ENCODE measurements around the gene DENND11.

Gene DENND11

GRCh38 chr7:141708351-141708750 lies 6.4 kb upstream of the DENND11 start, which contains the start of gene WEE2:
TSS of gene WEE2 (plus strand) at chr7:141708353. CDS start at chr7:141708759, 406 bp downstream.
- no peaks in the 10 kb centered on the region for H3K79me1 ChIP-seq (ENCODE audit: low read length)

GRCh38 chr7:141706239-141707064 lies 4.5 kb upstream of the DENND11 start:
- Histone ChIP-seq H3K23ac (ENCODE audit: low read length) (no peak overlapping the region), H2AK5ac (ENCODE audit: low read length) (no peak overlapping the region), H2BK120ac (ENCODE audit: insufficient read depth, low read length, poor library complexity) (no peak overlapping the region), H2BK5ac (ENCODE audit: low read depth, low read length, poor library complexity) (no peak overlapping the region), H3K27ac (ENCODE audit: low read depth, low read length) (no peak overlapping the region), H4K8ac (ENCODE audit: low read depth, low read length) (no peak overlapping the region), H3K4me1 (ENCODE audit: control insufficient read depth in 1 of 2, insufficient read depth in 2 of 2, low read length in 2 of 2) (no peaks in the 10 kb centered on the region), H3K9ac (ENCODE audit: low read length) (no peak overlapping the region), H4K12ac (ENCODE audit: low read depth, low read length) (no peak overlapping the region), H3K4ac (ENCODE audit: low read depth, low read length) (no peak overlapping the region), H3K36me3 (ENCODE audit: control insufficient read depth in 1 of 2, insufficient read depth in 2 of 2, low read length in 2 of 2) (no peaks in the 10 kb centered on the region), H3K27me3 (ENCODE audit: insufficient read depth, low read length) (no peaks in the 10 kb centered on the region), H3K18ac (ENCODE audit: low read length) (no peak overlapping the region), H2BK12ac (ENCODE audit: low read length) (no peak overlapping the region), H3K9me3 (ENCODE audit: insufficient read depth, low read depth, low read length) (no peaks in the 10 kb centered on the region), H4K91ac (ENCODE audit: low read depth, low read length) (no peak overlapping the region), H3K79me1 (ENCODE audit: low read length) (peaks cover 2% of the 10 kb centered on the region), H3K4me2 (ENCODE audit: low read length) (no peak overlapping the region), H3K79me2 (ENCODE audit: control insufficient read depth, insufficient read depth, low read length, poor library complexity) (no peaks in the 10 kb centered on the region), H3K14ac (ENCODE audit: low read length) (no peak overlapping the region), H2AFZ (ENCODE audit: insufficient read depth, low read length, poor library complexity) (no peak overlapping the region), H3K4me3 (ENCODE audit: low read depth, low read length) (no peak overlapping the region)
- no peak for DNase-seq
- WGBS (ENCODE audit: extremely low coverage, insufficient coverage, insufficient read length) = no CpG with 5 or more reads among the region's 1 CpG

More at GRCh38 chr7:141708351-141708750, 6.4 kb upstream of the DENND11 start, which contains the start of gene WEE2:
- Histone ChIP-seq H4K8ac (ENCODE audit: low read depth, low read length) (no peak within 1 kb of the TSS), H2AFZ (ENCODE audit: insufficient read depth, low read length, poor library complexity) (no peak within 1 kb of the TSS), H2BK5ac (ENCODE audit: low read depth, low read length, poor library complexity) (no peak within 1 kb of the TSS), H3K4me1 (ENCODE audit: control insufficient read depth in 1 of 2, insufficient read depth in 2 of 2, low read length in 2 of 2) (no peaks in the 10 kb centered on the region), H2BK12ac (ENCODE audit: low read length) (no peak within 1 kb of the TSS), H3K14ac (ENCODE audit: low read length) (no peak within 1 kb of the TSS), H3K27me3 (ENCODE audit: insufficient read depth, low read length) (no peaks in the 10 kb centered on the region), H3K18ac (ENCODE audit: low read length) (no peak within 1 kb of the TSS), H3K23ac (ENCODE audit: low read length) (no peak within 1 kb of the TSS), H3K27ac (ENCODE audit: low read depth, low read length) (no peak within 1 kb of the TSS), H3K4ac (ENCODE audit: low read depth, low read length) (no peak within 1 kb of the TSS), H3K9ac (ENCODE audit: low read length) (no peak within 1 kb of the TSS), H3K4me2 (ENCODE audit: low read length) (no peak within 1 kb of the TSS), H3K9me3 (ENCODE audit: insufficient read depth, low read depth, low read length) (no peaks in the 10 kb centered on the region), H3K4me3 (ENCODE audit: low read depth, low read length) (no peak within 1 kb of the TSS), H3K79me2 (ENCODE audit: control insufficient read depth, insufficient read depth, low read length, poor library complexity) (no peaks in the 10 kb centered on the region), H3K36me3 (ENCODE audit: control insufficient read depth in 1 of 2, insufficient read depth in 2 of 2, low read length in 2 of 2) (no peaks in the 10 kb centered on the region), H4K91ac (ENCODE audit: low read depth, low read length) (no peak within 1 kb of the TSS), H2BK120ac (ENCODE audit: insufficient read depth, low read length, poor library complexity) (no peak within 1 kb of the TSS), H4K12ac (ENCODE audit: low read depth, low read length) (no peak within 1 kb of the TSS), H2AK5ac (ENCODE audit: low read length) (no peak within 1 kb of the TSS)
- no CpG with 5 or more reads among the region's 6 CpGs for whole genome bisulfite sequencing (ENCODE audit: extremely low coverage, insufficient coverage, insufficient read length)
- DNase-seq = no peak

- Histone ChIP-seq H3K27ac (ENCODE audit: low read depth, low read length) (no peak overlapping the region), H2BK12ac (ENCODE audit: low read length) (no peak overlapping the region), H3K9me3 (ENCODE audit: insufficient read depth, low read depth, low read length) (no peaks in the 10 kb centered on the region), H3K4me2 (ENCODE audit: low read length) (no peak overlapping the region), H2BK120ac (ENCODE audit: insufficient read depth, low read length, poor library complexity) (no peak overlapping the region), H2AFZ (ENCODE audit: insufficient read depth, low read length, poor library complexity) (no peak overlapping the region), H2AK5ac (ENCODE audit: low read length) (no peak overlapping the region), H3K4me3 (ENCODE audit: low read depth, low read length) (no peak overlapping the region), H3K36me3 (ENCODE audit: control insufficient read depth in 1 of 2, insufficient read depth in 2 of 2, low read length in 2 of 2) (no peaks in the 10 kb centered on the region), H2BK5ac (ENCODE audit: low read depth, low read length, poor library complexity) (no peak overlapping the region), H4K12ac (ENCODE audit: low read depth, low read length) (no peak overlapping the region), H3K4ac (ENCODE audit: low read depth, low read length) (no peak overlapping the region), H4K8ac (ENCODE audit: low read depth, low read length) (no peak overlapping the region), H3K79me2 (ENCODE audit: control insufficient read depth, insufficient read depth, low read length, poor library complexity) (no peaks in the 10 kb centered on the region), H3K79me1 (ENCODE audit: low read length) (peaks cover 2% of the 10 kb centered on the region), H3K14ac (ENCODE audit: low read length) (no peak overlapping the region), H3K9ac (ENCODE audit: low read length) (no peak overlapping the region), H3K4me1 (ENCODE audit: control insufficient read depth in 1 of 2, insufficient read depth in 2 of 2, low read length in 2 of 2) (peaks cover 0 to 6% of the 10 kb centered on the region in 2 experiments), H3K27me3 (ENCODE audit: insufficient read depth, low read length) (no peaks in the 10 kb centered on the region), H3K23ac (ENCODE audit: low read length) (no peak overlapping the region), H4K91ac (ENCODE audit: low read depth, low read length) (no peak overlapping the region), H3K18ac (ENCODE audit: low read length) (no peak overlapping the region)
- DNase-seq = no peak
- no CpG with 5 or more reads among the region's 5 CpGs for WGBS (ENCODE audit: extremely low coverage, insufficient coverage, insufficient read length)
Observed at GRCh38 chr7:141704741-141705140, 2.8 kb upstream of the DENND11 start.

GRCh38 chr7:141704112-141704511 lies 2.1 kb upstream of the DENND11 start:
- H3K4me3 ChIP-seq (ENCODE audit: low read depth, low read length) = no peak overlapping the region
- no peak overlapping the region for H3K4me2 ChIP-seq (ENCODE audit: low read length)
- no peak overlapping the region for H3K9ac ChIP-seq (ENCODE audit: low read length)
- peaks cover 0 to 6% of the 10 kb centered on the region in 2 experiments for H3K4me1 ChIP-seq (ENCODE audit: control insufficient read depth in 1 of 2, insufficient read depth in 2 of 2, low read length in 2 of 2)
- H2BK120ac ChIP-seq (ENCODE audit: insufficient read depth, low read length, poor library complexity) = no peak overlapping the region
- no peak overlapping the region for H3K4ac ChIP-seq (ENCODE audit: low read depth, low read length)
- H2AK5ac ChIP-seq (ENCODE audit: low read length) = no peak overlapping the region
- H3K79me1 ChIP-seq (ENCODE audit: low read length) = peaks cover 2% of the 10 kb centered on the region
- no peak overlapping the region for H3K18ac ChIP-seq (ENCODE audit: low read length)
- no peaks in the 10 kb centered on the region for H3K27me3 ChIP-seq (ENCODE audit: insufficient read depth, low read length)
- no peak overlapping the region for H3K23ac ChIP-seq (ENCODE audit: low read length)
- H4K8ac ChIP-seq (ENCODE audit: low read depth, low read length) = no peak overlapping the region
- WGBS (ENCODE audit: extremely low coverage, insufficient coverage, insufficient read length) = no CpG with 5 or more reads among the region's 3 CpGs
- no peak for DNase-seq
- no peak overlapping the region for H2AFZ ChIP-seq (ENCODE audit: insufficient read depth, low read length, poor library complexity)
- H4K91ac ChIP-seq (ENCODE audit: low read depth, low read length) = no peak overlapping the region
- H2BK12ac ChIP-seq (ENCODE audit: low read length) = no peak overlapping the region
- no peaks in the 10 kb centered on the region for H3K36me3 ChIP-seq (ENCODE audit: control insufficient read depth in 1 of 2, insufficient read depth in 2 of 2, low read length in 2 of 2)
- H2BK5ac ChIP-seq (ENCODE audit: low read depth, low read length, poor library complexity) = no peak overlapping the region
- no peak overlapping the region for H4K12ac ChIP-seq (ENCODE audit: low read depth, low read length)
- no peaks in the 10 kb centered on the region for H3K79me2 ChIP-seq (ENCODE audit: control insufficient read depth, insufficient read depth, low read length, poor library complexity)
- no peak overlapping the region for H3K27ac ChIP-seq (ENCODE audit: low read depth, low read length)
- H3K14ac ChIP-seq (ENCODE audit: low read length) = no peak overlapping the region
- no peaks in the 10 kb centered on the region for H3K9me3 ChIP-seq (ENCODE audit: insufficient read depth, low read depth, low read length)
